Muscle layer of duodenum (tissue), 2 donors: Measurements from ENCODE around the gene ANKRD13C.
A peak's percentile ranks its signal among the peaks of the same experiment; 100 is the strongest.

Experiments used
- H3K27ac ChIP-seq: one replicate; pipeline ENCODE4 v1.7.0; 2013; ENCODE audit warnings: mild to moderate bottlenecking, low read length
- H3K27me3 ChIP-seq: one replicate; pipeline ENCODE4 v1.7.0; 2013; ENCODE audit warnings: low read depth, mild to moderate bottlenecking, control low read depth, low read length
- H3K36me3 ChIP-seq, 2 donors: one replicate each; pipeline ENCODE4 v1.7.0; 2013; ENCODE audit warnings: low read length in 2 of 2, control low read depth in 1 of 2, mild to moderate bottlenecking in 1 of 2; ENCODE audit not compliant: insufficient read depth in 2 of 2, control insufficient read depth in 1 of 2
- H3K4me1 ChIP-seq, 2 donors: one replicate each; pipeline ENCODE4 v1.7.0; 2013; ENCODE audit warnings: low read length in 2 of 2, mild to moderate bottlenecking in 2 of 2, control low read depth in 1 of 2, moderate library complexity in 1 of 2; ENCODE audit not compliant: insufficient read depth in 2 of 2, control insufficient read depth in 1 of 2
- H3K4me3 ChIP-seq, 2 donors: one replicate each; pipeline ENCODE4 v1.7.0; 2013; ENCODE audit warnings: low read length in 2 of 2, low read depth in 1 of 2, mild to moderate bottlenecking in 1 of 2
- H3K9me3 ChIP-seq, 2 donors: one replicate each; pipeline ENCODE4 v1.7.0; 2013; ENCODE audit warnings: low read length in 2 of 2, control low read depth in 1 of 2, mild to moderate bottlenecking in 1 of 2; ENCODE audit not compliant: control insufficient read depth in 1 of 2
- donor health status: healthy.

The ANKRD13C gene

GRCh38 chr1:70247122-70247521, 107.4 kb downstream of the ANKRD13C start:
- no peaks in the 10 kb centered on the region for H3K27me3 ChIP-seq
- no peak overlapping the region for H3K4me3 ChIP-seq
- H3K4me1 ChIP-seq = no peaks in the 10 kb centered on the region
- no peak overlapping the region for H3K27ac ChIP-seq
- H3K36me3 ChIP-seq = peaks cover 96 to 98% of the 10 kb centered on the region in 2 donors
- no peaks in the 10 kb centered on the region for H3K9me3 ChIP-seq

GRCh38 chr1:70239940-70240339, 114.6 kb downstream of the ANKRD13C start:
- Histone ChIP-seq H3K4me1 (no peaks in the 10 kb centered on the region), H3K27me3 (no peaks in the 10 kb centered on the region), H3K4me3 (no peak overlapping the region), H3K9me3 (no peaks in the 10 kb centered on the region), H3K27ac (no peak overlapping the region), H3K36me3 (peaks cover 85 to 88% of the 10 kb centered on the region in 2 donors)

- H3K36me3 ChIP-seq = peaks cover 76 to 81% of the 10 kb centered on the region in 2 donors
- no peak overlapping the region for H3K4me3 ChIP-seq
These were observed 119.8 kb downstream of the ANKRD13C start for GRCh38 chr1:70234733-70235132.

GRCh38 chr1:70231475-70231874, 123.0 kb downstream of the ANKRD13C start:
- Histone ChIP-seq H3K27me3 (no peaks in the 10 kb centered on the region), H3K27ac (no peak overlapping the region), H3K36me3 (peaks cover 59 to 69% of the 10 kb centered on the region in 2 donors)

More at GRCh38 chr1:70234733-70235132, 119.8 kb downstream of the ANKRD13C start:
- Histone ChIP-seq H3K27ac (no peak overlapping the region), H3K27me3 (no peaks in the 10 kb centered on the region), H3K9me3 (no peaks in the 10 kb centered on the region), H3K4me1 (no peaks in the 10 kb centered on the region)

GRCh38 chr1:70228670-70229069, 125.9 kb downstream of the ANKRD13C start:
- H3K4me3 ChIP-seq = no peak overlapping the region
- H3K27me3 ChIP-seq = no peaks in the 10 kb centered on the region
- peaks cover 9 to 38% of the 10 kb centered on the region in 2 donors for H3K4me1 ChIP-seq
- no peaks in the 10 kb centered on the region for H3K9me3 ChIP-seq
- H3K36me3 ChIP-seq = peaks cover 45 to 58% of the 10 kb centered on the region in 2 donors
- H3K27ac ChIP-seq = no peak overlapping the region

More at GRCh38 chr1:70231475-70231874, 123.0 kb downstream of the ANKRD13C start:
- Histone ChIP-seq H3K4me1 (peaks cover 9 to 14% of the 10 kb centered on the region in 2 donors), H3K9me3 (no peaks in the 10 kb centered on the region), H3K4me3 (no peak overlapping the region)

GRCh38 chr1:70227439-70227838, 127.1 kb downstream of the ANKRD13C start:
- Histone ChIP-seq H3K4me1 (peaks cover 16 to 50% of the 10 kb centered on the region in 2 donors), H3K9me3 (no peaks in the 10 kb centered on the region), H3K27me3 (no peaks in the 10 kb centered on the region), H3K36me3 (peaks cover 34 to 47% of the 10 kb centered on the region in 2 donors), H3K4me3 (no peak overlapping the region), H3K27ac (no peak overlapping the region)

- H3K4me3 ChIP-seq = no peak overlapping the region
- no peaks in the 10 kb centered on the region for H3K27me3 ChIP-seq
- H3K4me1 ChIP-seq = peaks cover 16 to 57% of the 10 kb centered on the region in 2 donors
- peaks cover 26 to 32% of the 10 kb centered on the region in 2 donors for H3K36me3 ChIP-seq
- no peaks in the 10 kb centered on the region for H3K9me3 ChIP-seq
- H3K27ac ChIP-seq = no peak overlapping the region
These were observed 129.6 kb downstream of the ANKRD13C start for GRCh38 chr1:70224954-70225353.

GRCh38 chr1:70222716-70223235, 131.7 kb downstream of the ANKRD13C start:
- H3K9me3 ChIP-seq = no peaks in the 10 kb centered on the region
- H3K27me3 ChIP-seq = no peaks in the 10 kb centered on the region
- peaks cover 13 to 50% of the 10 kb centered on the region in 2 donors for H3K4me1 ChIP-seq
- H3K4me3 ChIP-seq = peak overlapping the region; percentile 68 to 77
- H3K36me3 ChIP-seq = peaks cover 11 to 22% of the 10 kb centered on the region in 2 donors
- H3K27ac ChIP-seq = peak overlapping the region; percentile 94

- peak within 1 kb of the TSS; percentile 94 for H3K27ac ChIP-seq
- peaks cover 11 to 22% of the 10 kb centered on the region in 2 donors for H3K36me3 ChIP-seq
- no peaks in the 10 kb centered on the region for H3K9me3 ChIP-seq
- no peaks in the 10 kb centered on the region for H3K27me3 ChIP-seq
- H3K4me1 ChIP-seq = peaks cover 7 to 44% of the 10 kb centered on the region in 2 donors
- peak within 1 kb of the TSS; percentile 68 to 77 for H3K4me3 ChIP-seq
These were observed 133.0 kb downstream of the ANKRD13C start, which contains the start of gene SRSF11 for GRCh38 chr1:70221238-70222121. Gene SRSF11, plus strand, starts transcription at chr1:70221380. Its CDS starts 257 bp downstream, at chr1:70221637.

GRCh38 chr1:70220517-70221237, 133.8 kb downstream of the ANKRD13C start:
- Histone ChIP-seq H3K4me1 (peaks cover 7 to 39% of the 10 kb centered on the region in 2 donors), H3K36me3 (peaks cover 11 to 22% of the 10 kb centered on the region in 2 donors), H3K9me3 (no peaks in the 10 kb centered on the region), H3K27ac (peak overlapping the region; percentile 79), H3K27me3 (no peaks in the 10 kb centered on the region), H3K4me3 (peak overlapping the region; percentile 68 to 76)

GRCh38 chr1:70220015-70220414, 134.5 kb downstream of the ANKRD13C start:
- Histone ChIP-seq H3K4me1 (peaks cover 7 to 33% of the 10 kb centered on the region in 2 donors), H3K4me3 (no peak overlapping the region), H3K36me3 (peaks cover 6 to 19% of the 10 kb centered on the region in 2 donors), H3K27ac (no peak overlapping the region), H3K27me3 (no peaks in the 10 kb centered on the region), H3K9me3 (no peaks in the 10 kb centered on the region)
